ENCODE data around the gene PPP1R2B. TPM values are rescaled to one million over a fixed set of nuclear protein-coding genes. Genes with fewer than 3 reads are reported as not detected.
"Not testable (repeated sequence)": the region's sequence is repeated elsewhere in the genome, so short reads cannot be mapped to it uniquely, and the experiment has no call there.

PPP1R2B gene
- 0.16 TPM for total RNA-seq

DNA sequence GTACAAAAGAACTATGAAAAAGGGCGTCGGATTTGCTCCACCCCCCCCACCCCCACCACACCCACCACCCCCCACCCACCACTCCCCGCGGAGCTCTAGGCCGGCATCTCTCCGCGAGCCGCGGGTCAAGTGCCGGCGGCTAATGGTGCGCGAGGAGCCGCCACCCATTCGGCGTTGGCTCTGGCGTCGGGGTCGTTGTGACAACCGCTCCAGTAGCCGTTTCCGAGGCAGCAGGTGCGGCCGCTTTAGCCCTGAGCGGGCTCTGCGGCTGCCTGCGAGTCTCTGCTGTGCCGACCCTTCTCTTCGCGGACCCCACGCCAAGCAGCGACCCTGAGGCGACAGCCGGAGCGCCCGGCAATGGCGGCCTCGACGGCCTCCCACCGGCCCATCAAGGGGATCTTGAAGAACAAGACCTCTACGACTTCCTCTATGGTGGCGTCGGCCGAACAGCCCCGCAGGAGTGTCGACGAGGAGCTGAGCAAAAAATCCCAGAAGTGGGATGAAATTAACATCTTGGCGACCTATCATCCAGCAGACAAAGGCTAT lies at the start of gene PPP1R2B:
Gene PPP1R2B, plus strand, starts transcription at position 90 of the 546 bp plus-strand sequence. Its CDS starts 268 bp downstream, at position 358.
- no peak for DNase-seq

DNA sequence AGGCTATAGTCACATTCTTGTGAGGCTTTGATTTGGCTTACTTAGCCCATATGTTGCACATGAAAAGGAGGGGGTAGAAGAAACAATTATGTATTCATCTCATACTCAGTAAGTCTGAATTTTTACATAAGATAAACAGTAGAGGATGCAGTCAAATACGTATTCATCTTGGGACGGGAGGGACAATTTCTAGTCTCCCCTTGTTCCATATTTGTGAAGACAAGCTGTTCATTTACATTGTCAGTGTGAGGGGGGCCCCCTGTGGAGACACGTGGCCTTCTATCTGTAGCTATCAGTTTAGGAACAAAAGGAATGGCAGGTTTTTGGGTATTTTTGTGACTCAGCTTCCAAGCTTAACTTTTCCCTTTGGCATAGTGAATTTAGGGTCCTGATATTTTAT lies 49.2 kb upstream of the PPP1R2B start:
- DNase-seq: no peak

DNA sequence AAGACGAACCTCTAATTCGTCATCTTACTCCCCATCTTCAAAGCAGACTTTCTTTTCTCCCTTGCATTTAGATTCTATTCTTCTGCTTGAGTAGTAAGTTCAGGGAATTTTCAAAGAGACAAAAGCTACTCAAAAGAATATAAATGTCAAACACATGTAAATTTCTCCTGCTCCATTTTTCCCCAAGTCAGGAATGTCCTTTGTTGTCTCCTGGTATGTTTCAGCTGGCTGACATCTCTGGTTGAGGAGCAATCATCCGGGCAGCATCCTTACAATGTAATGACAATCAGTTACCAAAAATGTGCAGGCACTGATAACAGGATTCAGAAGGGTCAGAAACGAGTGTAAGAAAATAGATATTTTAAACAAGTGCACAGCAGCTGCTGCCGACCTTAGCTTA lies 47.6 kb upstream of the PPP1R2B start:
- DNase-seq: no peak

DNA sequence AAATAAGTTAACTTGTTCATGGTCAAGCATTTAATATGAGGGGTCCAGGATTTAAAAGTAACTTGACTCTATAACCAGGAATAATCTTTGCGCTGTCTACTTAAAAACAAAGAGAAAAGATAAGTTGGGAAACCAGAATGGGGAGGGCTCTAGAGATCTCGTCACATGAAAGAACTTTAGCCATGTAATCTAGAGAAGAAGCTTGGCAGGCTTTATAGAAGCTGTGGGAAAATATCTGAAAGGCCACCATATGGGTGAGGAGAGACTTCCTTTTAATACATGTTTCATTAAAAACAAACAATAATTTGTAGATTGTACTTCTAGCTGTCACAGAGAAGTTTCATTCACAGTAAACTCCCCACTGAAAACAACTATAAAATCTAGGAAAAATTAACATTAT lies 46.7 kb upstream of the PPP1R2B start:
- DNase-seq: no peak

DNA sequence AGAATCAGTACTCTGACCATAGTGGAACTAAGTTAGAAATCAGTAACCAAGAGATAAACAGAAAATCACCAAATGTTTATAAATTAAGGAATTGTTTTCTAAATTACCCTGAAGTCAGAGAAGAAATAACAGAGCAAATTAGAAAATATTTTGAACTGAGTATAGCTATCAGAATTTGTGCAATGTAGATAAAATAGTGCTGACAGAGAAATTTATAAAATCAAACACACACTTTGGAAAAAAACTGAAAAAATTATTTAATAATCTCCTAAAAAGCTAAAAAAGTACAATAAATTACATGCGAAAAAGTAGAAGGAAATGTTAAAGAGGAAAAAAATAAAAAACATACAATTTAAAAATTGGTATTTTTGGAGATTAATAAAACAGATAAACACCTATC lies 37.1 kb upstream of the PPP1R2B start:
- DNase-seq: no peak

DNA sequence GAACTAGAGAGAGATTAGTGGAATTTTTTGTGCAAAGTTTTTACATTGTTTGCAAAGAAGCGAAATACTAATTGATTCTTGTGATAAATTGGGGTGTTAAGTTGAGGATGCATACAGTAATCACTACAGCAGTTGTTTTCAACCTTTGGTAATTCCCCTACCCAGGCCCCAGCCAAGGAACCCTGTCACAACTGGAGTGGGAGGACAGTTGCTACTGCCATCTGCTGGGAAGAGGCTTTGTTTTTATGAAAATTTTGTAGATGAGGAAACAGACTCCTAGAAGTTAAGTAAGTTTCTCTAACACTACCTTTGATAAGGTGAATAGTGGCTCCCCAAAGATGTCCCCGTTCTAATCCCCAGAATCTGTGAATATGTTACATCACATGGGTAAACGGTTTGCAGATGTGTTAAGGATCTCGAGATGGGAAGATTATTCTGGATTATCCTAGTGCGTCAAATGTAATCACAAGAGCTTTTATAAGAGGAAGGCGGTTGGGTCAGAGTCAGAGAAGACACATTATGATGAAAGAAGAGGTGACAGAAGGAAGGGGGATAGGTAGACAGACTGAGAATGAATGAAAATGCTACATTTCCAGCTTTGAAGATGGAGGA lies 34.0 kb upstream of the PPP1R2B start:
- no peak for DNase-seq

DNA sequence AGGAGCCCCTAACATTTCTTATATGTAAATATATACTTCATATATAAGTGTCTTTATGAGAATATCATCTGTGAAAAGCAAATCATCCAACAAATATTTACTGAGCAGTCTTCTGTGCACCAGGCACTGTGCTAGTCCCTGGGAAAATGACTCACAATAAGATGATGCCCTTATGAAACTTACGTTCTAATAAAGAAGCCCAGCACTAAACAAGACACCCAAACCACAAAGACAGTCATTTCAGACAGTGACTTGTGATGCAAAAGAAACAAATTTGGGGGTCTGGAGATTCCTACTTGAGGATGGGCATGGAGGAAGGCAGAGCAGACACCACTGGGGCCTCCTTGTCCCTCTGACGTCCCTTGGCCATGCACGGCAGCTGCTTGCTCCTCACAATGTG lies 30.6 kb upstream of the PPP1R2B start:
- DNase-seq: no peak

DNA sequence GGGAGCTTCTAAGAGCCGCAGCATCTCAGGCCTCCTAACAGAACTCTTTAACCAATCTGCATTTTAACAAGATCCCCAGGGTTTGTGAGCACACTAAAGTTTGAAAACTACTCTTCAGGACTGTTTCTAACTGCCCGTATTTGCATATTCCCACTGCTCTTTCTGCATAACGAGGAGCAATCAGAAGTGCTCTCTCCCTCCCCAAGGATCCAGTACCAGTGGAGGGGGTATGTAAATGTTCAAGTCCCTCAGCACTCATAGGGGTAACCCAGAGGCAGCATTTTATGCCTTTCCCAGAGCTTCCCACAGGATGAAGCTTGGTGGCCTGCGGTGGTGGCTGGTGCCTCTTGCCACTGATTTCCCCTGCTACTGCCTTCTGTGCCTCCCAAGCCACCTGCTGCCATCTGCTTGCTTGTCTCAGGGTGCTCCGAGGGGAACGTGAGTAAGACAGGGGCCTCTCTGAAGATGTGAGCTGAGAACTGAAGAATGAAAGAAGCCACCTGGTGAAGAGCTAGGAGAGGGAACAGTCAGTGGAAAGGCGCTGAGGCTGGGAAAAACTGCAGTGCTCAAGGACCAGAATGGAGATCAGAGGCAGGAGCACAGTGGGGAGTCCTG lies 30.0 kb upstream of the PPP1R2B start:
- DNase-seq: no peak

DNA sequence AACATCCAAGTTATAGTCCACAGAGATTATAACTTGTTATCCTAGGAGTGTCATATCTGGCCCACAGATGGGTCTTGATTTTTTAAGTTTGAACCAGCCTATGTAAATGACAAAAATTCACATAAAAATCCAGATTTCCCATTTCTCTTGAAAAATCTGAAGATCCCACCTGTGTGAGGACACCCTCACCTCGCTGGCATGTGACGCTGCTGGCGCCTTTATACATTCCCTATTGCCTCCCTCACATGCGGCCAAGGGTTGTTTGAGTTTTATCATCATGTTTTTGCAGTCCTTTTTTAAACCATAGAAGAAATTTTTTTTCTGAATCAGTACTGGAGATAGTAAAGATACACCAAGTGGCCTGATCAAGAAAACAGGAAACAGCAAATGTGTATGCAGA lies 25.9 kb upstream of the PPP1R2B start:
- DNase-seq: no peak

DNA sequence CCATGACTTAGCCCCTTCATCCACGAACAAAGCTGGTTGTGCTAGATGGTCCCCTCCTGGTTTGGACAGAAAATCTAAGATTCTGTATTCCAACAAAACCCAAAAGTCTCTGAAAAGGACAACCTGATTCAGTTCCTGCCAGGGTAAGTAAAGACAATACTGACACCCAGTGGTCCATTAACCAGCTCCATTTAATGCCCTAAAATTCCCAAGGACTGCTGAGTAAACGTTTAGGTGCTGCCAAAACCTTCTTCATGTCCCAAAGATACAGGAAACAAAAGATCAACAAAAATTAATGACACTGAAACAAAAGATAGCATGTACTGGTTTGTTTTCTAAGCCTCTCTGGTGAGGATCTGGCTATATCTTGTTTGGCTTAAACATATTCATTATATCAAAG lies 25.3 kb upstream of the PPP1R2B start:
- no peak for DNase-seq

DNA sequence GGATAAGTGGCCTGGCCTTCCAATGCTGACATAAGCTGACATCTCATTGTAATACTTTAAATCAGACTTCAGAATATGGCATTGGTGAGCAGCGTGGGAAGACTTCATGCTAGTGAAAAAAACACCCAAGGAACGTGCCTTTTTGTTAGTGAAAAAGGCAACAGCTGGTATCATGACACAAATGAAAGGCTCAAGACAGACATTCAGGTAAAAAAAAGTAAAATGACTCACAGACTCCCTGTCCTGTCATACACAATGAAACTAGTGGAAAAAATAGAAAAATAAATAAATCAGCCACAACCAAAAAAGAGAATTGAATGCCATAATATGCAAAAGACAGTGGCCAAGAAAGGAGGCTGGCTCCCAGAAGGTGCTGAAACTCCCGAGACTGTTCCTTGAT lies 24.4 kb upstream of the PPP1R2B start:
- no peak for DNase-seq

DNA sequence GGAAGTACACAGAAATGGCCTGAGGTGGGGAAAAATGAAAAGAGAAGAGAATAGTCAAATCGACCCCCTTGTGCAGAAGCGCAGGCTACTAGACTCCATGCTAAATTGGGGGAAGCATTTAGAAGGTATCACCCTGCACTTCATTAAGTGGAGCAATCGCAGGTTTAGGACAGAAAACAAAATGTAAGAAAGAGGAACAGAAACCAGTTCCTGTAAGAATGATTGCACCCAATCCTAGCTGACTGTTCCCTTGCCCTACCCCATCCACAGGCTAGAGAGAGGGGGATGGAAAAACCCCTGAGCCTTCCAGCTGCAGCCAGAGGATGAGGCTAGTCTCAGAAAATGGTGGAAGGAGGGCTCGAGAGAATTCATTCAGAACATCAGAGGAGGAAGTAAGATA lies 23.9 kb upstream of the PPP1R2B start:
- DNase-seq: no peak

DNA sequence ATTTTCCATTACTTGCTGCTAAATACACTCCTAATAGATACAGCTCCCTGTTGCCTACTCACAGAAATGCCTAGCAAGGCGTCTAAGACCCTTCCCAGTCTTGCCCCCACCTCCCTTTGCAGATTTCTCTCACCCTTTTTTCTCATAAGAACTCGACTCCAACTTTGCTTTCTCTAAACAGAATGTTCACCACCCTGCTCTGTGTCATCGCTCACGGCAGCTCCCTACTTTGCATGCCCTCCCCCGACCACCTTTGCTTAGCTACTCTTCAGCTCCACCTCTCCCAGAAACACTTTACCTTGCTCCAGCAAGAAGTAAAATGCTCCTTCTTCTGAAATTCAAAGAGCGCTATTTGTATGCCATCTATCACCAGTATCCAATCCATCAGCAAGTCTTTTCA lies 15.2 kb upstream of the PPP1R2B start:
- no peak for DNase-seq

DNA sequence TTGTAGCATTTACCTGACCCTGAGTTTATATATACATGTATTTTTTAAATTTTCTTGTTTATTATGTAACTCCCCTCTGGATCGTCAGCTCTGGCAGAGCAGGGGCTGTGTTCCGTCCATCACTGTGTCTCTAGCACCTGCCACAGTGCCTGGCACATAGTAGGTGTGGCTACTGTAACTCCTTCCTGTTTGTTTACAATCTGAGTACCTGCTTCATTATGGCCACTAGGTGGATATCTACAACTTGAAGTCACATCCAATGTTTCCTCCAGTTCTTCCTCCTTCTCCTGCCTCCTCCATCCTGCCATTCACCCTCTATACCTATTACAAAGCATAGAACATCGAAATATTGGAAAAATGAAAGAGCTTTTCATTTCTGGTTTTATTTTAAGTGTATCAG lies 14.2 kb upstream of the PPP1R2B start:
- DNase-seq: no peak

DNA sequence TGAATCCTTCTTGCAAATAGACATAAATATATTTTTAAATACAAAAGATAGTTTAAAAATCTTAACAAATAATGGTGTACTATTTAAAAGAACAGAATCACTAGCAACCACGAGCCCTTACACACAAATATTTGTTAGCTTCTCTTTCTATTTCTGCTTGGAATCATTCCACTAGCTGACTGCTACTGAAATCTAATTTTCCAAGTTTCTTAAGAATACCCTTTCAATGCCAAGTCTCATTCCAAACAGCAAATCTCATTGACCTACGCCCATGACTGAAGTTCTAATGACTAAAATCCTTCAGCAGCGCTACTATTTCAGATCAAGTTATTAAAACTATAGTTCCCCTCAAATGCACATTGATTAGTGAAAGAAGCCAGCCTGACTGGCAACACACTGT lies 13.2 kb upstream of the PPP1R2B start:
- DNase-seq: no peak

DNA sequence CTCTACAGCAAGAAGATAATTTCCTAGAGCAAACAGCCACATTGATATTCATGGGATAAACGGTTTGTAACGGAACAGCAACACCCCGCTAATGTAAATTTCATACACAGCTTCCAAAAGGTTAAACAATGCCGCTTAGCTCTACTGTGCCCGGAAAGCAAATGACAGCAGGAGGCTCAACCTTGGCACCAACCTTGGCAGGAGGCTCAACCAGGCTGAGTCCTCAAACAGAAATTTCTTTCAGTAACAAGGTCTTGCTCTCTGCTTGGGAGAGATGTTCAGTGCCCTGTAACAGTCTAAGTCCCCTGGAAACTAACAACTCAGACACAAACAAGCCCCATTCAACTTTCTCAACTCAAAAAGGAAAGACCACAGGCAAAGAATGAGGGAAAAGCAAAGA lies 11.1 kb upstream of the PPP1R2B start:
- DNase-seq: no peak

DNA sequence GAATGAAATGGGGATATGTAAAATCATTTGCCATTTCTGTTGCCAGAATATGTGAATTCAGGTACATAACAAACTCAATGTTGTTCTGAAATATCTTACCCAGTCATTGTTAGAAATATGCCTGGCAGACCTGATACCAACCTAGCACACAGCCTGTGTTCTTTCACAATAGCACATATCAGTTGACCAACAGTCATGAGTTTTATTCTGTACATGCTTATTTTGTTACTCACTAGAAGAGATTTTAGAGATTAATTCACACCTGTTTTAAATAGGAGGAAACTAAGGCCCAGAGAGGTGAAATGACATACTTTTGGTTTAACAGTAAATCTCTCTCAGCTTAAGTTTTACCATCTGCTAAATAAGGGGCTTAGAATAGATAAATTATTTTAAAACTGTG lies 8.4 kb upstream of the PPP1R2B start:
- no peak for DNase-seq

DNA sequence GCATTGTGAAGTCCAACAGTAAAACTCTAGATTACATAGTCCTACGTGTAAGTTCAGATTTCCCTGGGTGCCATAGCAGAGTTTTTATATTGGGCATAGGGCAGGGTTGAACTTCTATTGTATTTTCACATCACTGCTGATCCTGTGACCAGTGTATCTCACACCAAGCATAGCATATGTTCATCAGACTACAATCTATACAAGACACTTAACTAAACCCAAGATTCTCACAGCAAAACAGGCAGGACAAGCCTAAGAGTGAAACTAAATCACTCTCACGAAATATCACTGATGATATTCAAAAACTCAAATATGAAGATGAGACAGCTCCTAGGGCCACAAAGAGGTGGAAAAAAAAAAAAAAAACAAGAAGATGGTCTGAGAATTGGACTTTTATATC lies 3.2 kb upstream of the PPP1R2B start:
- DNase-seq: no peak

DNA sequence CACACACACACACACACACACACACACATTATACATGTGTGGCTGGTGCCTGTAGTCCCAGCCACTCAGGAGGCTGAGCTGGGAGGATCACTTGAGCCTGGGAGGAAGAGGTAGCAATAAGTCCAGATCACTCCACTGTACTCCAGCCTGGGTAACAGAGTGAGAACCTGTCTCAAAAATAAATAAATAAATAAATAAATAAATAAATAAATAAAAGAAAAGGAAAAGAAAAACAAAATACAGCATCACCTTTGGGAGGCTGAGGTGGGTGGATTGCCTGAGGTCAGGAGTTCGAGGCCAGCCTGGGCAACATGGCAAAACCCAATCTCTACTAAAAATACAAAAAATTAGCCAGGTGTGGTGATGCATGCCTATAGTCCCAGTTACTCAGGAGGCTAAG lies 1.6 kb upstream of the PPP1R2B start:
- DNase-seq: not testable (repeated sequence)

DNA sequence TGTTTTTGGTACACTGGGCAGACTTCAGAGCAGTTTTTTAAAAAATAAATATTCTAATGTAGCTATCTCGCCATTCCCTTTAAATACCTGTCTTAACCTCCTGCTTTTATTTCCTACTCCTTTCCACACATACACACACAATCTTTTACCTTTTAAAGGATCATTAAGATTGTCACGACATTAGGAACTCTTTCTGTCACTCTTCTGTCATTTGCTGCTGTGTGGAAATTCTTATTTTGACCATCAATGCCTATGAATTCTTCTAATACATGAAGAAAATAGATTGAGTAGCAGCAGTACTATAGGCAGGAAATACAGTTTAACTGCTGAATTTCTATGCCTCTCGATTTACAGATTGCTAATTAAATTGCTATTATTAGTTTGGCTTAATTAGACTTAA lies 1.8 kb downstream of the PPP1R2B start:
- DNase-seq: no peak

DNA sequence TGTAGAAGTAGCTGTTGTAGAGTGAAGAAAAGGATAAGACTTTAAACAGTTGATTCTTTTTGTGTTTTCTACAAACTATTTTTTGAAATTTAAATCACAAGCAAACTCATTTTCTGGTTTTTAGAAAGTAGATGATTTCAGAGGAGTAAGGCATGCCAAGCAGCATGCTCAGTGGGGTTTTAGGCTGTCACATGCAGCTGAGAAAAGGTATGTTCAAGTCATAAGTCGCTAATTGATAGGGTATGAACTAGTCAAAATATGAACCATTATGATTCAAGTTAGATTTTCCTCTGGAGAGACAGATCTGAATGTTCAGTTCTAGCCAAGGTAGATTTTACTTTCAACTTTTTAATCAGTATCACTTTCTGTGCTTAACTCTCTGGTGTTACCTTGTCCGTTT lies 3.0 kb downstream of the PPP1R2B start:
- not testable (repeated sequence) for DNase-seq

DNA sequence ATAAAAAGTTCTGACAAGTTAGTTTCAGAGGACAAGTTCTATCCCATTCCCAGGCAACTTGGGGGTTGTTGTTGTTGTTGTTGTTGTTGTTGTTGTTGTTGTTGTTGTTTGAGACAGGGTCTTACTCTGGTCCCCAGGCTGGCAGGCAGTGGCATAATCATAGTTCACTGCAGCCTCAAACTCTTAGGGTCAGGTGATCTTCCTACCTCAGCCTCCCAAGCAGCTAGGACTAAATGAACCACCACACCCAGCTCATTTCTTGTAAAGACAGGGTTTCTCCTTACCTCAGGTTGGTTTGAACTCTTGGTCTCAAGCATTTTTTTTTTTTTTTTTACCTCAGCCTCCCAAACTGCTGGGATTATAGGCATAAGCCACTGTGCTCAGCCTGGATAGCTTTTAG lies 15.3 kb downstream of the PPP1R2B start:
- DNase-seq: no peak

DNA sequence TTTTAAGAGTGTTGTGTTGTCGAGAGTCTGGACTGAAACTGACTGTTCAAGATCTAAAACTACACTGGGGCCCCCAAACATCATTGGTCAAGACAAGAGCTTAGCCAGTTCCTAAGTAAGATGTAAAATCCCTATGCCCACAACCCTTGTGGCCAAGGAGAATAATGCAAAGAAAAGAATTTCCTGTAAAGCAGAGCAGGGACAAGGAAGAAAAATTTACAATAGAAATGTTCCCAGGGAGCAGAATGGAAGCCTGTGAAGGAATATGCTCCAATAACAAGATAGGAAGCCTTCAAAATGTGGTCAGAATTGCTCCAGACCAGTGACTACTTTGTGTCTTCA lies 20.4 kb downstream of the PPP1R2B start:
- DNase-seq: no peak

DNA sequence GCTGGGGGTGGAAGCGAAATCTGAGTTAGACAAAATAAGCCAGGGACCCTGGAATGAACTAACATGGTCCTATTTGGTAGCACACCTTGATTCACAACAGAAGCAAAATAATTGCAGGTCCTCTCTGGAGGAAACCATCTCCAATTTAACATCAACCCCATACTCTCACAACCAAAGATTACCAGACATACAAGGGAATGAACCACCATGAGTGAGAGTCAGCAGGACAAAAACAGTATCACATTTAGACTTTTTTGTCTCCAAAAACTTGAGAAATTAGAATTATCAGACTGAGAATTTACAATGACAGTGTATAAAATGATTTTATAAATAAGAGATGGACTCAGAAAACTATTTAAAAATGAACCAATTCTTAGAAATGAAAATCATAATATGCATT lies 21.1 kb downstream of the PPP1R2B start:
- DNase-seq: no peak

Data from occipital lobe (tissue), 2 donors.